Measurements from ENCODE around the gene SLC5A6.
A peak's percentile ranks its signal among the peaks of the same experiment; 100 is the strongest.

The SLC5A6 gene

GRCh38 chr2:27237341-27237945 is 25.4 kb upstream of the SLC5A6 start:
- no peak for DNase-seq (ENCODE audit: insufficient read length, low spot score)
- no peak for FAIRE-seq
- no peak for TF ChIP-seq CTCF (IDR thresholded peaks at IDR 0.05; ENCODE audit: insufficient read depth, missing control alignments)

GRCh38 chr2:27236626-27237025 is 24.6 kb upstream of the SLC5A6 start:
- no peak for TF ChIP-seq CTCF (IDR thresholded peaks at IDR 0.05; ENCODE audit: insufficient read depth, missing control alignments)
- FAIRE-seq = no peak

GRCh38 chr2:27236136-27236535 is 24.1 kb upstream of the SLC5A6 start:
- FAIRE-seq (no peak), DNase-seq (ENCODE audit: insufficient read length, low spot score) (no peak)
- TF ChIP-seq CTCF (IDR thresholded peaks at IDR 0.05; ENCODE audit: insufficient read depth, missing control alignments) = no peak

More at GRCh38 chr2:27236626-27237025, 24.6 kb upstream of the SLC5A6 start:
- no peak for DNase-seq (ENCODE audit: insufficient read length, low spot score)

GRCh38 chr2:27233341-27233740 is 21.3 kb upstream of the SLC5A6 start:
- TF ChIP-seq CTCF (IDR thresholded peaks at IDR 0.05; ENCODE audit: insufficient read depth, missing control alignments) = no peak
- FAIRE-seq (no peak), DNase-seq (ENCODE audit: insufficient read length, low spot score) (no peak)

- DNase-seq (ENCODE audit: insufficient read length, low spot score) (no peak), FAIRE-seq (no peak)
- no peak for TF ChIP-seq CTCF (IDR thresholded peaks at IDR 0.05; ENCODE audit: insufficient read depth, missing control alignments)
Observed at GRCh38 chr2:27231921-27232320, 19.9 kb upstream of the SLC5A6 start.

GRCh38 chr2:27227501-27227900 is 15.4 kb upstream of the SLC5A6 start:
- TF ChIP-seq CTCF (IDR thresholded peaks at IDR 0.05; ENCODE audit: insufficient read depth, missing control alignments) = no peak
- FAIRE-seq (peak; percentile 53), DNase-seq (ENCODE audit: insufficient read length, low spot score) (no peak)

GRCh38 chr2:27225526-27225925 is 13.5 kb upstream of the SLC5A6 start:
- FAIRE-seq = no peak
- no peak for TF ChIP-seq CTCF (IDR thresholded peaks at IDR 0.05; ENCODE audit: insufficient read depth, missing control alignments)
- DNase-seq (ENCODE audit: insufficient read length, low spot score) = no peak
